Progenitor cell of endocrine pancreas (in vitro differentiated cells): ENCODE data around the gene ERGIC3. TPM values are rescaled to one million over a fixed set of nuclear protein-coding genes. Genes with fewer than 3 reads are reported as not detected.

Experiments used
- DNase-seq: peaks from one replicate; pipeline ENCODE4 v3.0.0; 2021; ENCODE audit warnings: low spot score; ENCODE audit not compliant: unreplicated experiment
- H3K27ac Mint-ChIP-seq: 2 replicates; pipeline ENCODE4 v1.8.0; 2021; ENCODE audit warnings: mild to moderate bottlenecking, moderate library complexity, mixed read lengths
- H3K27me3 Mint-ChIP-seq: 2 replicates; pipeline ENCODE4 v1.8.0; 2021; ENCODE audit warnings: mixed read lengths
- H3K36me3 Mint-ChIP-seq: 2 replicates; pipeline ENCODE4 v1.8.0; 2022; ENCODE audit warnings: mixed read lengths; ENCODE audit not compliant: insufficient read depth
- H3K4me1 Mint-ChIP-seq: 2 replicates; pipeline ENCODE4 v1.8.0; 2021; ENCODE audit warnings: low read depth, mixed read lengths
- H3K4me3 Mint-ChIP-seq: 2 replicates; pipeline ENCODE4 v1.8.0; 2021; ENCODE audit warnings: low read depth, mild to moderate bottlenecking, moderate library complexity, mixed read lengths
- H3K9me3 Mint-ChIP-seq: 2 replicates; pipeline ENCODE4 v1.8.0; 2021; ENCODE audit warnings: low read depth, mixed read lengths
- CTCF ChIP-seq: fragments of 200-600 bp; sonication (generic); IDR thresholded peaks from one replicate; pipeline ENCODE4 v1.5.0; 2021; ENCODE audit warnings: antibody characterized with exemption, mild to moderate bottlenecking; ENCODE audit not compliant: unreplicated experiment
- total RNA-seq: library from RNA; stranded (reverse); gene quantifications from 2 replicates; pipeline ENCODE4 v1.2.1, GENCODE V29; 2021

The ERGIC3 gene
- total RNA-seq, 1 donor from 2014 or later: 286 TPM

GRCh38 chr20:35523298-35523888 is 18.5 kb upstream of the ERGIC3 start:
- H3K27me3 Mint-ChIP-seq: no peaks in the 10 kb centered on the region
- TF ChIP-seq CTCF: peak; percentile 49
- no peak overlapping the region for H3K27ac Mint-ChIP-seq

GRCh38 chr20:35525639-35526038 is 16.2 kb upstream of the ERGIC3 start:
- DNase-seq: no peak
- no peak overlapping the region for H3K4me3 Mint-ChIP-seq
- H3K36me3 Mint-ChIP-seq: no peaks in the 10 kb centered on the region
- H3K4me1 Mint-ChIP-seq: no peaks in the 10 kb centered on the region
- H3K27ac Mint-ChIP-seq: no peak overlapping the region
- no peaks in the 10 kb centered on the region for H3K9me3 Mint-ChIP-seq
- H3K27me3 Mint-ChIP-seq: no peaks in the 10 kb centered on the region
- TF ChIP-seq CTCF: no peak

More at GRCh38 chr20:35523298-35523888, 18.5 kb upstream of the ERGIC3 start:
- no peak for DNase-seq
- no peaks in the 10 kb centered on the region for H3K36me3 Mint-ChIP-seq
- H3K4me1 Mint-ChIP-seq: no peaks in the 10 kb centered on the region
- no peak overlapping the region for H3K4me3 Mint-ChIP-seq
- H3K9me3 Mint-ChIP-seq: no peaks in the 10 kb centered on the region

- no peaks in the 10 kb centered on the region for H3K4me1 Mint-ChIP-seq
- no peak for DNase-seq
- no peak overlapping the region for H3K4me3 Mint-ChIP-seq
- H3K27ac Mint-ChIP-seq: no peak overlapping the region
- TF ChIP-seq CTCF: no peak
- no peaks in the 10 kb centered on the region for H3K36me3 Mint-ChIP-seq
- no peaks in the 10 kb centered on the region for H3K27me3 Mint-ChIP-seq
- no peaks in the 10 kb centered on the region for H3K9me3 Mint-ChIP-seq
Measured at GRCh38 chr20:35527122-35527769, 14.6 kb upstream of the ERGIC3 start.

GRCh38 chr20:35529552-35529951 is 12.3 kb upstream of the ERGIC3 start, which contains the start of gene C20orf173:
Gene C20orf173, minus strand, starts transcription at chr20:35529652. Its CDS starts 279 bp downstream, at chr20:35529373.
- no peak for DNase-seq
- no peaks in the 10 kb centered on the region for H3K9me3 Mint-ChIP-seq
- no peak for TF ChIP-seq CTCF
- no peaks in the 10 kb centered on the region for H3K4me1 Mint-ChIP-seq
- H3K27ac Mint-ChIP-seq: no peak within 1 kb of the TSS
- no peaks in the 10 kb centered on the region for H3K36me3 Mint-ChIP-seq
- H3K4me3 Mint-ChIP-seq: no peak within 1 kb of the TSS
- H3K27me3 Mint-ChIP-seq: no peaks in the 10 kb centered on the region

- H3K4me1 Mint-ChIP-seq: peaks cover 10% of the 10 kb centered on the region
- no peak for TF ChIP-seq CTCF
Measured at GRCh38 chr20:35539756-35540212, 2.1 kb upstream of the ERGIC3 start.

More at GRCh38 chr20:35539756-35540212, 2.1 kb upstream of the ERGIC3 start:
- peak; percentile 24 for DNase-seq
- Mint-ChIP-seq H3K9me3 (no peaks in the 10 kb centered on the region), H3K27me3 (no peaks in the 10 kb centered on the region), H3K4me3 (peak overlapping the region; percentile 75), H3K36me3 (peaks cover 4% of the 10 kb centered on the region), H3K27ac (peak overlapping the region; percentile 4)
